Measurements from ENCODE around the gene PTH1R. TPM values are rescaled to one million over a fixed set of nuclear protein-coding genes. Genes with fewer than 3 reads are reported as not detected.
A peak's percentile ranks its signal among the peaks of the same experiment; 100 is the strongest.

The PTH1R gene
- total RNA-seq, 1 experiment from 2014 or later: 32.3 TPM

DNA sequence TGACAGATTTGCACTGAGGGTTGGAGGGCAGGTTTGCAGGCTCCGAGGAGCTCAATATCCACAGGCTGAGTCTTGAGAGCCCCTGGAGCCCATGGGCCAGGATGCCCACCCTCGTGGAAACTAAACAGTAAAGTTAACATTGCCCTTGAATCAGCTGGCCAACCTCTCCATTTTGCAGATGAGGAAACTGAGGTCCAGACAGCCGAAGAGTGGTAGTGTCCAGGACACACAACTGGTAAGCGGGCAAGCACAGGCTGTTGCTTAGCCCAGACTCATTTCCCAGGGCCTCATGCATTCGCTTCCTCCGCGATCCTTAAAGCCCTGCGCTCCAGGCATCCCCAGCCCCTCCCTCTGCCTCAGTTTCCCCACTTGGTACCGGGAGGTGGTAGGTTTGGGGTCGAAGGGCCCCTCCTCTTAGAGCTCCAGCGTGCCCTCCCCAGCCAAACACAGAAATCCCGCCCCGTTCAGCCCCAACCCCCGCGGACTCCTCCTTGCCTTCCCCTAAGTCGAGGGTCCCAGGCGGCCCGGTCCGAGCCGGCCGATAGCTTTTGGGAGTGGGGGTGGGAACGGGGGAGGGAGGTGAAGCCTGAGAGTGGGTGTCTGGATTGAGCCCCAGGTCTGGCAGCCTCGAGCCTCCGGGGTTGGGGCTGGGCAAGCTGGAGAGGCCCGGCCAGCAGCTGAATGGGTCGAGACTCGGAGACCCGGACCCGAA, 3.5 kb downstream of the PTH1R start:
- DNase-seq: no peak
- Histone ChIP-seq H3K27me3 (ENCODE audit: control insufficient read depth, insufficient read depth, low read length) (peaks cover 73% of the 10 kb centered on the region), H3K4me3 (ENCODE audit: insufficient read depth, low read depth, low read length) (peak overlapping the region; percentile 77)

DNA sequence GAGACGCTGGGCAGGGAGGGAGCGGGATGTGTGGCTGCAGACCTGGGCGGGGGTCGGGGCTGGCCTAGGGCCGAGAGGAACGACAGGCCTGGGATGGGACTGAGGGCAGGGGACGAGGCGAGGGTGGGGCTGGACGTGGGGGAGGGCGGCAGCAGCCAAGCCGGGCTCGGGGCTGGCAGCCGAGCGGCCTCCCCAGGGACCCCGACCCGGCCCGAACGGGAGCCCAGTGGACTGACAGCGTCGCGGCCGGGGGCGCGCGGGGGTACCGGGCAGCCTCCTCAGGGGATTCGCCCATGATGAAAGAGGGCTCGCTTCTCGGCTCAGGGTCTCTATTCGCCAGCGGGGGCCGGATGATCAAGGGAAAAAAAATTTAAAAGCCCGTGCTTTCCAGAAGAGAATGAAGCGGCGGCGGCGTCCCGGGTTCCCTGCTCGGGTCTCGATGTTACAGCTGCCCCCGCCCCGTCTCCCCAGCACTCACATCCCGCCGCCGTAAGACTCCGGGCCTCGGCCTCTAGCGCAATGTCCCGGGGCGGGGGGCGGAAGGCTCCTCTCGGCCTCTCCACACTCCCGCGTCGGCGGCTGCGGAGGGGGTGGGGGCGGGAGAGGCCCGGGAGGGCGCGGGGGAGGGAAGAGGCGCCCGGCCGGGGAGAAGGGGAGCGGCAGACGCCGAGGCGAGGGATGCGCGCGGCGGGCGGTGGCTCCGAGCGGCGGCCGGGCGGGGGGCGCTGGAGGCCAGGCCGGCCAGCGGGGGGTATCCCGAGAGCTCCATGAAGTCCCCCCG, 4.3 kb downstream of the PTH1R start:
- Histone ChIP-seq H3K27me3 (ENCODE audit: control insufficient read depth, insufficient read depth, low read length) (peaks cover 78% of the 10 kb centered on the region), H3K4me3 (ENCODE audit: insufficient read depth, low read depth, low read length) (peak overlapping the region; percentile 77), H3K36me3 (replicated peaks; ENCODE audit: control insufficient read depth, insufficient read depth, low read length) (no peaks in the 10 kb centered on the region)
- peak; percentile 93 for DNase-seq

More for the DNA sequence above, 3.5 kb downstream of the PTH1R start:
- no peaks in the 10 kb centered on the region for H3K36me3 ChIP-seq (replicated peaks; ENCODE audit: control insufficient read depth, insufficient read depth, low read length)

DNA sequence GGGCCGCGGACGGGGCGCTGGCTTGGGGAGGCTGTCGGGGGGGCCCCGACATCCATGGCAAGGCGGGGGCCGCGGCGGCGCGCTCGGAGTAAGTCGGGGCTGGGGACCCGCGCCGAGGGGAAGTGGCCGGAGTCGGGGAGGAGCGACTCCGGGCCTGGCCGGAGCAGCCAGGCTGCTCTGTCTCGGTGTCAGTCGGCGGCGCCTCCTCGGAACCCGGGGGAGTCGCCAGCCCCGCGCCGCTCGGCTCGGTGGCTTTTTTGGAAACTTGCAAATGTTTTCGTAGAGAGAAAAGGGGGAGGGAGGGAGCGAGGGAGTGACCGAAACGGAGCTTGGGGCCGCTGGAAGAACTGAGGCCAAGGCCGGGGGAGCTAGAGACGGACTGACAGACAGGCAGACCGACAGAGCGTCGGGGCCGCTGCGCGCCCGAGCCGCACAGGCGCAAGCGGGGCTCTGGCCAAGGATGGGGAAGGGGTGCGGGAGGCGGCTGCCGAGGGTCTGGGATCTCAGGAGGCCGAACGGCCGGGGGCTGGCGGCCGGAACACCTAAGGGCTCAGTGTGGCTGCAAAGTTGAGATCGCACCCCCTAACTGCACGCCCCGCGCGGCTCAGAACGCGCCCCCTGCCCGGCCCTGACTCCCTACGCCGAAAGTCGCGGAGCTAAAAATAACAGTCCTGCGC, 5.0 kb downstream of the PTH1R start:
- peaks cover 78% of the 10 kb centered on the region for H3K27me3 ChIP-seq (ENCODE audit: control insufficient read depth, insufficient read depth, low read length)
- no peaks in the 10 kb centered on the region for H3K36me3 ChIP-seq (replicated peaks; ENCODE audit: control insufficient read depth, insufficient read depth, low read length)
- DNase-seq: peak; percentile 91
- peak overlapping the region; percentile 77 for H3K4me3 ChIP-seq (ENCODE audit: insufficient read depth, low read depth, low read length)

DNA sequence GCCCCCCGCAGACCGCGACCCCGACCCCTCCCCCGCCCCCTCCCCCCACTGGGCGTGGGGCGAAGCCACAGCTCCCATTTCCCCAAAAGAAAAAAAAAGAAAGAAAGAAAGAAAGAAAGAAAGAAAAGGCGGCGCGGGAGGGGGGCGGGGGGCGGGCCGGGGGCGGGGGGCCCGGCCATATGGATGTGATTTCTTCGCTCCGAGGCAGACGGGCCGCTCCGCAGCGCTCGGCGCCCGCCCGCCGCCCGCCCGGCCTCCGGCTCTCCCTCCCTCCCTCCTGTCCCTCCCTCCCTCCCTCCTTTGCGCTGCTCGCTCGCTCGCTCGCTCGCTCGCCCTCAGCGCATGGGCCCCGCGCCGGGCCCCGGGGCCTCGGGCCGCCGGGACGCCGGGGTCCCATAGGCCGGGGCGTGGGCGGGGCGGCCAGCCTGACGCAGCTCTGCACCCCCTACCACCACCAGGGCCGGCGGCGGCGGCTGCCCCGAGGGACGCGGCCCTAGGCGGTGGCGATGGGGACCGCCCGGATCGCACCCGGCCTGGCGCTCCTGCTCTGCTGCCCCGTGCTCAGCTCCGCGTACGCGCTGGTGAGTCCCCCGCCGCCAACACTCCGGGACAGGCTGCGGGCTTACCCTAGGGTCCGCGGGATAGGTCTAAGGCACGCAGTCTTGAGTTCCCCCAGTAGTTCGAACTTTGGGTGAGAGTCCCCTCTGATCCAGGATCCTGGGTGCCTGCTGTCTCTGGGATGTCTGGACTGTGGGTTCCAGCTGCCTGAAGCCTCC, 5.7 kb downstream of the PTH1R start:
- H3K4me3 ChIP-seq (ENCODE audit: insufficient read depth, low read depth, low read length): peak overlapping the region; percentile 77
- H3K36me3 ChIP-seq (replicated peaks; ENCODE audit: control insufficient read depth, insufficient read depth, low read length): no peaks in the 10 kb centered on the region
- peaks cover 76% of the 10 kb centered on the region for H3K27me3 ChIP-seq (ENCODE audit: control insufficient read depth, insufficient read depth, low read length)
- peak; percentile 91 for DNase-seq

DNA sequence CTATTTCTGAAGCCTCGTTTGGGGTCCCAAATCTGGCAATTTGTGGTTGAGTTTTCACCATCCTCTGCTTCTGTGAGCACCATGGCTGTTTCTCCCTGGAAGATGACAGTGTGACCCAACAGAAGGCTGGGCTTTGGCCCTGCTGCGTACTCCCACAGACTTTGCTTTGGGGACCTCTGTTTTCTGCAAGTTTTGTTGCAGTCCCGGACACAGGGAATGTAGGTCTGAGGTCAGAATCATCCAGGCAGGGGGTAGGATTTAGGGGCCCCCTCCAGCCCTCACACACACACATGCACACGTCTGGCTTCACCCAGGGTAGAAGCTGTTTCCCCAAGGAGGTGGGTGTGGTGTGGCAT, 6.3 kb downstream of the PTH1R start:
- DNase-seq: no peak
- Histone ChIP-seq H3K36me3 (replicated peaks; ENCODE audit: control insufficient read depth, insufficient read depth, low read length) (no peaks in the 10 kb centered on the region), H3K27me3 (ENCODE audit: control insufficient read depth, insufficient read depth, low read length) (peaks cover 72% of the 10 kb centered on the region), H3K4me3 (ENCODE audit: insufficient read depth, low read depth, low read length) (peak overlapping the region; percentile 77)

DNA sequence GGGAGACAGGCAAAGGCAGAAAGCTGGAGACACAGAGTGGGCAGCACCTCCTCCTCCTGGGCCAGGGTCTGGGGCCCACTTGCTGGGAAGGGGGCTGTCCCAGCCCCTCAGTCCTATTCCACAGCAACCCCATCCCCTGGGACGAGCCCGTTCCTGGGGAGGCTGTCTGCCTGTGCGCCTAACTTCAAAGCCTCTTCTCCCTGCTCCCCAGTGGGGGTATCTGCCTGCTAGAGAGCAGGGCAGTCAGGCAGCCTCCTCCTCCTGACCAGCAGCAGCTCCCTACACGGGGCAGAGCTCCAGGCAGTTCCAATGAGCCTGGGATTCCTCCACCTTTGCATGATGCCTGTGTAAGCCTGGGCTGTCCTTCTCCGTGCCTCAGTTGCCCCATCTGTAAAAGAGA, 6.9 kb downstream of the PTH1R start:
- DNase-seq: no peak
- no peaks in the 10 kb centered on the region for H3K36me3 ChIP-seq (replicated peaks; ENCODE audit: control insufficient read depth, insufficient read depth, low read length)
- H3K4me3 ChIP-seq (ENCODE audit: insufficient read depth, low read depth, low read length): no peak overlapping the region; the same call in 1 of the 2 replicates
- H3K27me3 ChIP-seq (ENCODE audit: control insufficient read depth, insufficient read depth, low read length): peaks cover 72% of the 10 kb centered on the region

DNA sequence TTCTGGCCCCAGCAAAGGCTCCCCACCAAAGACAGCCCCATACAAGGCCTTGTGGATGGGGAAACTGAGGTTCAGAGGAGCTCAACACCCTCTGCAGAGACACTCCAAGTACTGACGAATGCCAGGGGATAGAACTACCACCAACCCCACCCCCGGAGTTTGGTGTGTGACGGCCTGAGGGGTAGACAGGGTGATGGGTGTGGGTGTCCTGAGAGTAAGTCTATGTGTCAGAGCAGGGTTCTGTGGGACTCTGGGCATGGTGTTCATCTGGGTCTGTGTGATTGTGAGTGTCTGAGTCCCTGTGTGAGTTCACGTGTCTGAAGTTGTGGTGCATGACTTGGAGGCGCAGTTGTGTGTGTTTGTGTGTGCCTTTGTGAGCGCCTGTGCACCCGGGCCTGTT, 7.4 kb downstream of the PTH1R start:
- H3K27me3 ChIP-seq (ENCODE audit: control insufficient read depth, insufficient read depth, low read length): peaks cover 71% of the 10 kb centered on the region

DNA sequence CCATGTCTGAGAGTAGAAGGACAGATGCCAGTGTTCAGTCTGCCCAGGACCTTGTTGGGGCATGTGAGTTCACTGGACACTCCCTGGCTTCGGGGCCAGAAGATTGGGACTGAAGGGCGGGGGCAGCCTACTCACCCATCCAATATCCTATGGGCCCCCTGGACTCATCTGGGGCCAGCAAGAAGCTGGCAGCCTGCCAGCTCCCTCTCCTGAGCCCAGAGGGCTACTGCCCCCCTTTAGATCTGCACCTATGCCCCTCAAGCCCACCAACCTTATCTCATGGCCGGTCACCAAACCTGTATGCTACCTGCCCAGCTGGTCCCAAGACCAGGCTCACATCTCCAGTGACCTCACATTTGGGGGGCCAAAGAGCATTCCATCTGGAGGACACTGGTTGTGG, 8.1 kb downstream of the PTH1R start:
- DNase-seq: no peak
- Histone ChIP-seq H3K4me3 (ENCODE audit: insufficient read depth, low read depth, low read length) (no peak overlapping the region), H3K27me3 (ENCODE audit: control insufficient read depth, insufficient read depth, low read length) (peaks cover 65% of the 10 kb centered on the region), H3K36me3 (replicated peaks; ENCODE audit: control insufficient read depth, insufficient read depth, low read length) (no peaks in the 10 kb centered on the region)

More for the DNA sequence above, 7.4 kb downstream of the PTH1R start:
- no peak overlapping the region; the same call in 1 of the 2 replicates for H3K4me3 ChIP-seq (ENCODE audit: insufficient read depth, low read depth, low read length)
- H3K36me3 ChIP-seq (replicated peaks; ENCODE audit: control insufficient read depth, insufficient read depth, low read length): no peaks in the 10 kb centered on the region
- DNase-seq: no peak

DNA sequence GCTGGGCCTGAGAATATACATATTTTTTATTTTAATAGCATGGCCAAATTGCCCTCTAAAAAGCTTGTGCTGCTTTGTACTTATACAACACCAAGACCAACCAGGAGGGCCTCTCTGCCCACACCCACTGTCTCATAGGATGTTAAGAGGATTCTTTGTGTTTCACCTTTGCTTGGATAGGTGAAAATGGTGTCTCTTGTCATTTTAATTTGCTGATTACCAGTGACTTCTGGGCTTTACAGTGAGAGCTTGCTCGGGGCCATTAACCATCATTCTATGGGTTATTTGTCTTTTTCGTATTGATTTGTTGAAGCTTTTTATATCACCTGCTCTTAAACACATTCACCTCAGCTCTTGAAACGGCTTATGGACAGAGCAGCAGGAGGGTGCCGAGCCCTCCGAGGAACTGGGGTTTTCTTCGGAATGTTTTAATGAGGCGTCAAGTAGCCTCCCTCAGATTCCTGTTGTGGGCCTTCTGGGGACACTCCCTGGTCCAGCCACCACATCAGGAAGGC, 10.5 kb downstream of the PTH1R start:
- no peak for DNase-seq
- Histone ChIP-seq H3K4me3 (ENCODE audit: insufficient read depth, low read depth, low read length) (no peak overlapping the region), H3K27me3 (ENCODE audit: control insufficient read depth, insufficient read depth, low read length) (peaks cover 66% of the 10 kb centered on the region), H3K36me3 (replicated peaks; ENCODE audit: control insufficient read depth, insufficient read depth, low read length) (no peaks in the 10 kb centered on the region)

DNA sequence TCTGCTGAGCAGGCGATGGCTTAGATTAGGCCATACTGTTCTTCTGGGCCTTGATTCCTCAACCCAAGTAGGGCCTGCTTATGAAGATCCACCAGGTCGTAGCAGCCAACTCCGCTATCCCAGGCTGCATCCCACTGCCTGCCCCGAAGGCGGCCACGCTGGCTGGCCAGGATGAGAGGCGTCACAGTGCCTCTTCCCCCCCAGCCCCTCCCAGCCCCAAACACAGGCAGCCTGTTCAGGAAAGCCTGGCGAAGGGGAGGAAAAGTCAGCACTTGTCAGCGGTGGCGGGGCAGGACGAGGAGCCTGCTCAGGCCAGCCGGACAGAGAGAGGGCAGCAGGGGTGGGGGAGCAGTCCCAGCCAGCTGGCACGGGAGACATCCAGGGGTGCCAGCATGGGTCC, 11.2 kb downstream of the PTH1R start:
- Histone ChIP-seq H3K27me3 (ENCODE audit: control insufficient read depth, insufficient read depth, low read length) (peaks cover 69% of the 10 kb centered on the region), H3K36me3 (replicated peaks; ENCODE audit: control insufficient read depth, insufficient read depth, low read length) (no peaks in the 10 kb centered on the region), H3K4me3 (ENCODE audit: insufficient read depth, low read depth, low read length) (no peak overlapping the region)
- no peak for DNase-seq

DNA sequence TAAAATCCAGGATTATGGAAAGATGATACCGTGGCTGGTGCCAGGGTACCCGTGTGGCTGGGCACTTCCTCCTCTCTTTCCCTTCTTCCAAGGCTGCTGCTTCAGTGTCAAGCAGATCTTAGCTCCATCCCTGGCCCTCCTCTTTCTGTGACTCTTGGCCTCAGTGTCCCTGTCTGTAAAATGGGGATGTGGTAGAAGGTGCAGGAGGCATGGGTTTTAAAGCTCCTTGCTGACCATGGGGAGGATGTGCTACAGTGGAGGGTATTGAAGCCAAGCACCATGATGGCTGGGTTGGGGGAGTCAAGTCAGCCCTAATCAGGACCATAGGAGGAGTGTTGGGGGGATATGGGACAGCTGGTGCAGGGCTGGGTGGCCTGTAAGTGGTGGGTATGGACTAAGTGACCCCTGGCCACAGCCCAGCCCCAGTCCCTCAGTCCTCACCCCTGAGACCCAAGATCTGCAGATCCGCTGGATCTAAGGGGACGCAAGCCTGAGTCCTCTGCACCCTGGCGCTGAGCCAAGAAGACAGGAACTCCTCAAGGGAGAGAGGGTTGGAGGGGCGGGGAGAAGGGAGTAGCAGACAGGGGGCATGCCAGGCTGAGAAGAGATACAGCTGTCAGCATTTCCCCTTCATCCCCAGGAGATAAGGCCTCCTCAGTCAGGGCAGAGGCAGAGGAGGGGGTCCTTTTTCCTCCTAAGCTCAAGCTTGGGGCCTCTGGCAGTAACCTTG, 12.0 kb downstream of the PTH1R start:
- no peak overlapping the region for H3K4me3 ChIP-seq (ENCODE audit: insufficient read depth, low read depth, low read length)
- H3K36me3 ChIP-seq (replicated peaks; ENCODE audit: control insufficient read depth, insufficient read depth, low read length): no peaks in the 10 kb centered on the region
- no peak for DNase-seq
- peaks cover 62% of the 10 kb centered on the region for H3K27me3 ChIP-seq (ENCODE audit: control insufficient read depth, insufficient read depth, low read length)

DNA sequence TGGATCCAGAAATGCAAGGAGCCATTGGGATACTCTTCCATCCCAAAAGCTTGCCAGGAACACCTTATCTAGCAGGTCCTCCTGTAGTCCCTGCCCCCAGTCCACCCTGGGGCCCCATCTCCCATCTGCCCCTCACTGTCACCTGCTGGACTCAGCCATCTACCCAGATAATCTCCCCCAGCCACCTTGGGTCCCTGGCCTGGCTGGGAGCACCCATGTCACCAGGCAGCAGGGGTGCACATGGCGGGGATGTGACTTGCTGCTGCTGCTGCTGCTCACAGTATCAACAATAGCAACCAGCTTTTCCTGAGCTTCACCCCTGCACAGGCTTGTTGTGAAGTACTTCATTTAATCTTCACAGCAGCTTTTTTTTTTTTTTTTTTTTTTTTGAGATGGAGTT, 12.6 kb downstream of the PTH1R start:
- H3K36me3 ChIP-seq (replicated peaks; ENCODE audit: control insufficient read depth, insufficient read depth, low read length): no peaks in the 10 kb centered on the region
- no peak overlapping the region for H3K4me3 ChIP-seq (ENCODE audit: insufficient read depth, low read depth, low read length)
- no peak for DNase-seq
- peaks cover 56% of the 10 kb centered on the region for H3K27me3 ChIP-seq (ENCODE audit: control insufficient read depth, insufficient read depth, low read length)

DNA sequence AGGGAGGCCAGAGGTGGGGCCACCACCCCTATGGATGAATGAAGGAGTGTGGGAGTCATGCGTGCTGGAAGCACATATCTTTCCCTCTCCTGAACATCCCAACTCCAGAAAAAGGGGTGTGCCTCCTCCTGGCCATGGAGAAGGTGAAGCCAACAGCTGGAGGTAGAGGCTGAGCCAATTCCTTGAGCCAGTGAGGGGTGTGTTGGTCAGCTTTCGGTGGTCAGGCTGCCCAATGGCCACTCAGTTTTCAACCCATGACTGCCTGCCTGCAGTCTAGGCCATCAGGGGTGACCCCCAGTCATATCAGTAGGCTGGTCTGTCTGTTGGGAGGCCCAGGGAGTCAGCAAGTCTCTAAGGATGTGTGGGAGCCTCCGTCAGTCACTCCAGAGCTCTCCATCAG, 13.6 kb downstream of the PTH1R start:
- no peak for DNase-seq
- no peaks in the 10 kb centered on the region for H3K36me3 ChIP-seq (replicated peaks; ENCODE audit: control insufficient read depth, insufficient read depth, low read length)
- H3K27me3 ChIP-seq (ENCODE audit: control insufficient read depth, insufficient read depth, low read length): peaks cover 46% of the 10 kb centered on the region
- H3K4me3 ChIP-seq (ENCODE audit: insufficient read depth, low read depth, low read length): no peak overlapping the region

Measured in H7 (cell line).